ENCODE measurements around the gene GMDS.

The GMDS gene

DNA sequence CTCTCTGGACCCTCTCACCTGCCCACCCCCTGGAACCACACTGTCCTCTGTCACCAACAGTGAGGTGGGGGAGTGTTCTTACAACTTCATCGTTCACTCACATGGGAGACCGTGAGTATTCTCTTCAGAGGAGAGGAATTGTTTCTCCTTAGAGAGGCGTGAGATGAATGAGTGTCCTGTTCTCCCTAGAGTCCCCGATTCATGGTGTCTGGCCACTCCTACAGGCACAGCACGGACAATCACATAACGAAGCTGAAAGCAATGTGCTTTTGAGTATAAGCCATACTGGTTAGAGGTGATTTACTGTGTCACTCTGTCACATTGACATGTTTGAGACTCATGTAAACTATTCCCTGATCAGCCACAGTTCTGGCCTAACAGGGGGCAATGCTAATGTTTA lies 581.1 kb downstream of the GMDS start:
- Histone ChIP-seq H3K27ac (ENCODE audit: insufficient read depth, low read length, poor library complexity, severe bottlenecking) (no peak overlapping the region), H3K4me3 (ENCODE audit: insufficient read depth, low read depth, low read length, poor library complexity, severe bottlenecking) (no peak overlapping the region), H3K27me3 (replicated peaks; ENCODE audit: control insufficient read depth, insufficient read depth, low read length, poor library complexity, severe bottlenecking) (no peaks in the 10 kb centered on the region), H3K4me1 (ENCODE audit: control insufficient read depth, insufficient read depth, low read length, poor library complexity, severe bottlenecking) (no peaks in the 10 kb centered on the region), H3K9me3 (ENCODE audit: control insufficient read depth, low read length) (no peaks in the 10 kb centered on the region), H3K36me3 (ENCODE audit: control insufficient read depth, insufficient read depth, low read length) (no peaks in the 10 kb centered on the region)
- DNase-seq, result no peak

DNA sequence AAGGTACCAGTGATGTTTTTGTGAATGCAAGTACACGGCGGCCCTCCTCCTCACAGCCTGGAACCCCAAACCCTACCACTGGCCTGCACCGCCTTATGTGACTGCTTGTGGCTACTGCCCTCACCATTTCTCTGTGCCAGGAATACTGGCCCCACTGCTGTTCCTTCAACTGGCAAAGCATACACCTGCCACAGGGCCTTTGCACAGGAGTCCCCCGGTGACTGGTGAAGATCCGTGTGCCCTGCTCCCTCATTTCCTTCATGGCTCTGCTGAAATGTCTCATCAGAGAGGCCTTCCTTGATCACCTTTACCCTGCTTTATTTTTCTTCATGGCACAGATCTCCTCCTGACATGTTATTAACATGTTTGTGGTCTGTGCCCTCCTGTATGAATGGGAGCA lies 581.9 kb downstream of the GMDS start:
- Histone ChIP-seq H3K27me3 (replicated peaks; ENCODE audit: control insufficient read depth, insufficient read depth, low read length, poor library complexity, severe bottlenecking) (no peaks in the 10 kb centered on the region), H3K27ac (ENCODE audit: insufficient read depth, low read length, poor library complexity, severe bottlenecking) (no peak overlapping the region), H3K9me3 (ENCODE audit: control insufficient read depth, low read length) (no peaks in the 10 kb centered on the region), H3K4me3 (ENCODE audit: insufficient read depth, low read depth, low read length, poor library complexity, severe bottlenecking) (no peak overlapping the region), H3K36me3 (ENCODE audit: control insufficient read depth, insufficient read depth, low read length) (no peaks in the 10 kb centered on the region), H3K4me1 (ENCODE audit: control insufficient read depth, insufficient read depth, low read length, poor library complexity, severe bottlenecking) (no peaks in the 10 kb centered on the region)
- DNase-seq, result no peak

DNA sequence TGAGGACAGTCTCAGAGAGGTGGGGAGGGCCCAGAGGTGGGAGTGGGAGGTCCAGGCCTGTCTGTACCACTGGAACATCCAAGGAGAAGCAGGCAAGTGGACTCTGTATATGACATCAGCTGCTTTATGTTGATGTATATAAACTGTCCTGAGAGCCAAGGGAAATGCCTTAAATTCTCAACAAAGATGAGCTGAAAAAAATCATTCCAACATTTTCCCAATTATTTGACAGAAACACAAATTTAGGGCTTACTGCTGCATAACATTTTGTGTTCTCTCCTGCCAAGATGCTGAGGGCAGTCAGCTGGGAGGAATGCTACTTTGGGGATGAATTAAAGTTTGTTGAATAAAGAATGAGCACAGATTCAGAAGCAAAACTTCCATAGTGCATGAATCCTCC lies 582.9 kb downstream of the GMDS start:
- no peaks in the 10 kb centered on the region for H3K9me3 ChIP-seq (ENCODE audit: control insufficient read depth, low read length)
- H3K4me1 ChIP-seq (ENCODE audit: control insufficient read depth, insufficient read depth, low read length, poor library complexity, severe bottlenecking), result no peaks in the 10 kb centered on the region
- no peak overlapping the region for H3K27ac ChIP-seq (ENCODE audit: insufficient read depth, low read length, poor library complexity, severe bottlenecking)
- no peaks in the 10 kb centered on the region for H3K27me3 ChIP-seq (replicated peaks; ENCODE audit: control insufficient read depth, insufficient read depth, low read length, poor library complexity, severe bottlenecking)
- H3K4me3 ChIP-seq (ENCODE audit: insufficient read depth, low read depth, low read length, poor library complexity, severe bottlenecking), result no peak overlapping the region
- H3K36me3 ChIP-seq (ENCODE audit: control insufficient read depth, insufficient read depth, low read length), result no peaks in the 10 kb centered on the region
- no peak for DNase-seq

GRCh38 chr6:1659816-1660215 lies 585.6 kb downstream of the GMDS start:
- DNase-seq, result no peak
- no peak overlapping the region for H3K27ac ChIP-seq (ENCODE audit: insufficient read depth, low read length, poor library complexity, severe bottlenecking)
- no peak overlapping the region for H3K4me3 ChIP-seq (ENCODE audit: insufficient read depth, low read depth, low read length, poor library complexity, severe bottlenecking)
- H3K27me3 ChIP-seq (replicated peaks; ENCODE audit: control insufficient read depth, insufficient read depth, low read length, poor library complexity, severe bottlenecking), result no peaks in the 10 kb centered on the region
- H3K36me3 ChIP-seq (ENCODE audit: control insufficient read depth, insufficient read depth, low read length), result no peaks in the 10 kb centered on the region
- no peaks in the 10 kb centered on the region for H3K9me3 ChIP-seq (ENCODE audit: control insufficient read depth, low read length)
- H3K4me1 ChIP-seq (ENCODE audit: control insufficient read depth, insufficient read depth, low read length, poor library complexity, severe bottlenecking), result no peaks in the 10 kb centered on the region

- Histone ChIP-seq H3K9me3 (ENCODE audit: control insufficient read depth, low read length) (no peaks in the 10 kb centered on the region), H3K4me3 (ENCODE audit: insufficient read depth, low read depth, low read length, poor library complexity, severe bottlenecking) (no peak overlapping the region), H3K27ac (ENCODE audit: insufficient read depth, low read length, poor library complexity, severe bottlenecking) (no peak overlapping the region), H3K4me1 (ENCODE audit: control insufficient read depth, insufficient read depth, low read length, poor library complexity, severe bottlenecking) (no peaks in the 10 kb centered on the region), H3K27me3 (replicated peaks; ENCODE audit: control insufficient read depth, insufficient read depth, low read length, poor library complexity, severe bottlenecking) (no peaks in the 10 kb centered on the region), H3K36me3 (ENCODE audit: control insufficient read depth, insufficient read depth, low read length) (no peaks in the 10 kb centered on the region)
- DNase-seq, result no peak
Observed at GRCh38 chr6:1658212-1659005, 587.0 kb downstream of the GMDS start.

DNA sequence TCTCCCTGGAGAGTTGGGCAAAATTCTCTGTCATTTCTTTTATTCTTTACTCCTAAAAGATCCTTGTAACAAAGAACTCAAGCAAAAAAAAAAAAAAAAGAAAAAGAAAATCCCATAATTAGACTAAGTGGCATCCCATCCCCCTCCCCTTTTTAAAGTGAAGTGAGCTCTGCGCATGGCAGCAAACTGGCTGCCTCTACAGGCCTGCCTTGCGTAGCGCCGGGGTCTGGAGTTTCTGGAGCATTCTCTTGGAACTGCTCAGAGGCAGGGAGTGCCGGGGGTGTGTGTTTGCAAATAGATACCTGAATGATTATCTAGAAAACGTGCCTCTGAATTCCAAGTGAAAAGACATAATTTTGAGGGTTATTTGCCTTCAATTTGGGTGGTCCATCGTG lies 587.6 kb downstream of the GMDS start:
- no peak for DNase-seq
- Histone ChIP-seq H3K4me3 (ENCODE audit: insufficient read depth, low read depth, low read length, poor library complexity, severe bottlenecking) (no peak overlapping the region), H3K27ac (ENCODE audit: insufficient read depth, low read length, poor library complexity, severe bottlenecking) (no peak overlapping the region), H3K9me3 (ENCODE audit: control insufficient read depth, low read length) (no peaks in the 10 kb centered on the region), H3K36me3 (ENCODE audit: control insufficient read depth, insufficient read depth, low read length) (no peaks in the 10 kb centered on the region), H3K4me1 (ENCODE audit: control insufficient read depth, insufficient read depth, low read length, poor library complexity, severe bottlenecking) (no peaks in the 10 kb centered on the region), H3K27me3 (replicated peaks; ENCODE audit: control insufficient read depth, insufficient read depth, low read length, poor library complexity, severe bottlenecking) (no peaks in the 10 kb centered on the region)

DNA sequence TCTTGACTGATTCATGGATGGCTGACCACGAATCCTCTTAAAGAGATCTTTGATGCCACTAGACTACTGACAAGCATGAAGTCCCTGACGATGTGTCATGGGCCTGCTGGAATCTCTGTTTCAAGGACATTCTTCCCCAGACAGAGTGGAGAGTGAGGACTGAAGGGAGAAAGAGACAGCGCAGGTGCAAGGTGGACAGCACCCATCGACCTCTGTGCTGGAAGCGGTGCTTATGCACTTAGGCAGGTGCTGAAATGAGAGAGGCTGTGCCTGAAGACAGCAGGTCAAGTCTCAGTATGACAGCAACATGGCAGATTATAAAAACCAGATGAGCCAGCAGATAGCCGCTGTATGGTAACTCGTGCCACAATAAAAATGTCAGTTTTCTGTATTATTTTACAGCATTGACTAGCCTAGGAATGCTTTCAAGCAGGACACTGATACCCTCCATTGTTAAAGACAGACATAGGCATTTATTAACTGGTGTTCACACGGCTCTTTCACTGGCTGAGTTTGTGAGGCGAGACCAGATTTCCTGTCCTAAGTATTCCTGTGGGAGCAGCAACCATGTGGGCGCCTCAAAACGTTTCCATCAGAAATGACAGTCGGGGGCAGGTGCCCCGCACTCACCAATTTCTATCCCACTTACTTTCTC lies 588.2 kb downstream of the GMDS start:
- Histone ChIP-seq H3K4me3 (ENCODE audit: insufficient read depth, low read depth, low read length, poor library complexity, severe bottlenecking) (no peak overlapping the region), H3K36me3 (ENCODE audit: control insufficient read depth, insufficient read depth, low read length) (no peaks in the 10 kb centered on the region), H3K9me3 (ENCODE audit: control insufficient read depth, low read length) (no peaks in the 10 kb centered on the region), H3K27ac (ENCODE audit: insufficient read depth, low read length, poor library complexity, severe bottlenecking) (no peak overlapping the region), H3K4me1 (ENCODE audit: control insufficient read depth, insufficient read depth, low read length, poor library complexity, severe bottlenecking) (no peaks in the 10 kb centered on the region), H3K27me3 (replicated peaks; ENCODE audit: control insufficient read depth, insufficient read depth, low read length, poor library complexity, severe bottlenecking) (no peaks in the 10 kb centered on the region)
- no peak for DNase-seq

DNA sequence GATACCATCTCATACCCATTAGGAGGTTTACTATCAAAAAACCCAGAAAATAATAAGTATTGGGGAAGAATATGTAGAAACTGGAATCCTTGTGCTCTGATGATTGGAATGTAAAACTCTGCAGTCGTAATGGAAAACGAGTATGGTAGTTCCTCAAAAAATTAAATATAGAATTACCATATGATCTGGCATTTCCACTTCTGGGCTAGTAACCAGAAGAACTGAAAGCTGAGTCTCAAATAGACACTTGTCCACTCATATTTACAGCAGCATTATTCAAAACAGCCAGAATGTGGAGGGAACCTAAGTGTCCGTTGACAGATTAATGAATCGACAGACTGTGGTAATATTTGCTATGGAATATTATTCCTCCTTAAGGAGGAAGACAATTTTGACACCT lies 591.4 kb downstream of the GMDS start:
- no peak overlapping the region for H3K4me3 ChIP-seq (ENCODE audit: insufficient read depth, low read depth, low read length, poor library complexity, severe bottlenecking)
- no peak overlapping the region for H3K27ac ChIP-seq (ENCODE audit: insufficient read depth, low read length, poor library complexity, severe bottlenecking)
- DNase-seq, result no peak
- H3K4me1 ChIP-seq (ENCODE audit: control insufficient read depth, insufficient read depth, low read length, poor library complexity, severe bottlenecking), result no peaks in the 10 kb centered on the region
- H3K36me3 ChIP-seq (ENCODE audit: control insufficient read depth, insufficient read depth, low read length), result no peaks in the 10 kb centered on the region
- H3K27me3 ChIP-seq (replicated peaks; ENCODE audit: control insufficient read depth, insufficient read depth, low read length, poor library complexity, severe bottlenecking), result no peaks in the 10 kb centered on the region
- H3K9me3 ChIP-seq (ENCODE audit: control insufficient read depth, low read length), result no peaks in the 10 kb centered on the region

DNA sequence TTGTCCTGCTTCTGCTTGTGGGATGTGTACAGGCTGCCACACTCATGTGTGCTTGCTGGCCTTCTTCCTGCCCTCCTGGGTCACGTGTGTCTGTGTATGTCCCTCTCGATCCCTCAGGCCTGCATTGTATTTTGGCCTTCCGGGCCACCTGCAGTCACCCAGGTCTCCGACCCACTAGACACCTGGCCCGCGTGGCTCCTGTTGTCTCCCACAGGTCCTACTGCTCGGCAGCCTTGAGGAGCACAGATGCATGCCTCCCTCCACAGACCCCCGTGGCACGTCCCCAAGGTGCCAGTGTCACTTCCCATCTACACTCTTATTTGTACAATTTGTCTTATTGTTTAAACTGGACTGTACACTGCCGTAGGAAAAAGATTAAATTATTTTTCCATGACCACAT lies 592.6 kb downstream of the GMDS start:
- Histone ChIP-seq H3K27me3 (replicated peaks; ENCODE audit: control insufficient read depth, insufficient read depth, low read length, poor library complexity, severe bottlenecking) (no peaks in the 10 kb centered on the region), H3K36me3 (ENCODE audit: control insufficient read depth, insufficient read depth, low read length) (no peaks in the 10 kb centered on the region), H3K9me3 (ENCODE audit: control insufficient read depth, low read length) (no peaks in the 10 kb centered on the region), H3K4me3 (ENCODE audit: insufficient read depth, low read depth, low read length, poor library complexity, severe bottlenecking) (no peak overlapping the region), H3K4me1 (ENCODE audit: control insufficient read depth, insufficient read depth, low read length, poor library complexity, severe bottlenecking) (no peaks in the 10 kb centered on the region), H3K27ac (ENCODE audit: insufficient read depth, low read length, poor library complexity, severe bottlenecking) (no peak overlapping the region)
- DNase-seq, result no peak

DNA sequence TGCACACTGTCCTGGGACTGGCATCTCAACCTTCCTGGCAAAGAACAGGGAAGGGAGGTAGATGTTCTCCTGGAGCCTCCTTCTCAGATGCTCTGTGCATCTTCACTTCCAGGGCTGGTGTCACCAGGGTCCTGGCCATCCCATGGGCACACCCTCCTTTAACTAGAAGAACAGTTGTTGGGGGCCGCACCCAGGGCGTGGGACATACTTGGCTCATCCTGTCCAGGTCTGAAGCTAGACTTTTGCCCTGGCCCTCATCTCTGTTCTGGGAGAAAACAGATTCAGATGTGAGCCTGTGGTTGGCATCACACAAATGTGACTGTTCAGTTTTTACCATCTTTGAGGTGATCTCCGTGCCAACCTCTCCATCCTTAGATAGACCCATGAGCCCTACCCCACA lies 594.0 kb downstream of the GMDS start:
- no peaks in the 10 kb centered on the region for H3K36me3 ChIP-seq (ENCODE audit: control insufficient read depth, insufficient read depth, low read length)
- H3K27me3 ChIP-seq (replicated peaks; ENCODE audit: control insufficient read depth, insufficient read depth, low read length, poor library complexity, severe bottlenecking), result no peaks in the 10 kb centered on the region
- H3K4me1 ChIP-seq (ENCODE audit: control insufficient read depth, insufficient read depth, low read length, poor library complexity, severe bottlenecking), result no peaks in the 10 kb centered on the region
- no peak for DNase-seq
- no peaks in the 10 kb centered on the region for H3K9me3 ChIP-seq (ENCODE audit: control insufficient read depth, low read length)
- no peak overlapping the region for H3K27ac ChIP-seq (ENCODE audit: insufficient read depth, low read length, poor library complexity, severe bottlenecking)
- no peak overlapping the region for H3K4me3 ChIP-seq (ENCODE audit: insufficient read depth, low read depth, low read length, poor library complexity, severe bottlenecking)
